ENCODE results near the gene RAVER1. TPM values are rescaled to one million over a fixed set of nuclear protein-coding genes. Genes with fewer than 3 reads are reported as not detected.

Gene RAVER1
- total and polyA plus RNA-seq, 9 of the 15 experiments (the other 6 are each of a cell fraction or from before 2014, with no cell fraction given) = 0.06 to 113 (median 7.0) TPM

GRCh38 chr19:10334588-10335351, 1.4 kb upstream of the RAVER1 start (continued):
- TF ChIP-seq MTF1 (CRISPR knock-in tag; IDR thresholded peaks at IDR 0.05; ENCODE audit: borderline replicate concordance) (no peak), SUPT5H (IDR thresholded peaks at IDR 0.05) (peak; percentile 72), ZNF408 (CRISPR knock-in tag; IDR thresholded peaks at IDR 0.05; ENCODE audit: low read depth) (no peak), MYC (IDR thresholded peaks at IDR 0.05; ENCODE audit: low read depth, low read length) (peak; percentile 81), MYC (CRISPR knock-in tag; IDR thresholded peaks at IDR 0.05; ENCODE audit: borderline replicate concordance, low read depth) (no peak), BRF1 (IDR thresholded peaks at IDR 0.05; ENCODE audit: borderline replicate concordance, extremely low read depth, insufficient read length) (no peak), NCOA2 (IDR thresholded peaks at IDR 0.05; ENCODE audit: partially characterized antibody in 2 of 2) (no peak), HMG20A (CRISPR knock-in tag; conservative IDR thresholded peaks at IDR 0.05) (no peak), HMBOX1 (IDR thresholded peaks at IDR 0.05) (no peak), SRSF3 (IDR thresholded peaks at IDR 0.05; ENCODE audit: insufficient read depth, low read length) (no peak), MXI1 (IDR thresholded peaks at IDR 0.05; ENCODE audit: low read depth, low read length) (peak; percentile 89), TCF7L2 (IDR thresholded peaks at IDR 0.05; ENCODE audit: low read depth, low read length) (no peak), XRCC4 (IDR thresholded peaks at IDR 0.05; ENCODE audit: extremely low read depth, insufficient read depth, insufficient read length) (no peak)
- TF ChIP-seq, protein P1, sequence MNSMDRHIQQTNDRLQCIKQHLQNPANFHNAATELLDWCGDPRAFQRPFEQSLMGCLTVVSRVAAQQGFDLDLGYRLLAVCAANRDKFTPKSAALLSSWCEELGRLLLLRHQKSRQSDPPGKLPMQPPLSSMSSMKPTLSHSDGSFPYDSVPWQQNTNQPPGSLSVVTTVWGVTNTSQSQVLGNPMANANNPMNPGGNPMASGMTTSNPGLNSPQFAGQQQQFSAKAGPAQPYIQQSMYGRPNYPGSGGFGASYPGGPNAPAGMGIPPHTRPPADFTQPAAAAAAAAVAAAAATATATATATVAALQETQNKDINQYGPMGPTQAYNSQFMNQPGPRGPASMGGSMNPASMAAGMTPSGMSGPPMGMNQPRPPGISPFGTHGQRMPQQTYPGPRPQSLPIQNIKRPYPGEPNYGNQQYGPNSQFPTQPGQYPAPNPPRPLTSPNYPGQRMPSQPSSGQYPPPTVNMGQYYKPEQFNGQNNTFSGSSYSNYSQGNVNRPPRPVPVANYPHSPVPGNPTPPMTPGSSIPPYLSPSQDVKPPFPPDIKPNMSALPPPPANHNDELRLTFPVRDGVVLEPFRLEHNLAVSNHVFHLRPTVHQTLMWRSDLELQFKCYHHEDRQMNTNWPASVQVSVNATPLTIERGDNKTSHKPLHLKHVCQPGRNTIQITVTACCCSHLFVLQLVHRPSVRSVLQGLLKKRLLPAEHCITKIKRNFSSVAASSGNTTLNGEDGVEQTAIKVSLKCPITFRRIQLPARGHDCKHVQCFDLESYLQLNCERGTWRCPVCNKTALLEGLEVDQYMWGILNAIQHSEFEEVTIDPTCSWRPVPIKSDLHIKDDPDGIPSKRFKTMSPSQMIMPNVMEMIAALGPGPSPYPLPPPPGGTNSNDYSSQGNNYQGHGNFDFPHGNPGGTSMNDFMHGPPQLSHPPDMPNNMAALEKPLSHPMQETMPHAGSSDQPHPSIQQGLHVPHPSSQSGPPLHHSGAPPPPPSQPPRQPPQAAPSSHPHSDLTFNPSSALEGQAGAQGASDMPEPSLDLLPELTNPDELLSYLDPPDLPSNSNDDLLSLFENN (IDR thresholded peaks at IDR 0.05; ENCODE audit: low read depth in 2 of 2, low read length in 2 of 2) = no peak
- TF ChIP-seq, protein P2, sequence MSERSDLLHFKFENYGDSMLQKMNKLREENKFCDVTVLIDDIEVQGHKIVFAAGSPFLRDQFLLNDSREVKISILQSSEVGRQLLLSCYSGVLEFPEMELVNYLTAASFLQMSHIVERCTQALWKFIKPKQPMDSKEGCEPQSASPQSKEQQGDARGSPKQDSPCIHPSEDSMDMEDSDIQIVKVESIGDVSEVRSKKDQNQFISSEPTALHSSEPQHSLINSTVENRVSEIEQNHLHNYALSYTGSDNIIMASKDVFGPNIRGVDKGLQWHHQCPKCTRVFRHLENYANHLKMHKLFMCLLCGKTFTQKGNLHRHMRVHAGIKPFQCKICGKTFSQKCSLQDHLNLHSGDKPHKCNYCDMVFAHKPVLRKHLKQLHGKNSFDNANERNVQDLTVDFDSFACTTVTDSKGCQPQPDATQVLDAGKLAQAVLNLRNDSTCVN (CRISPR knock-in tag; IDR thresholded peaks at IDR 0.05) = no peak
- TF ChIP-seq, protein P3, sequence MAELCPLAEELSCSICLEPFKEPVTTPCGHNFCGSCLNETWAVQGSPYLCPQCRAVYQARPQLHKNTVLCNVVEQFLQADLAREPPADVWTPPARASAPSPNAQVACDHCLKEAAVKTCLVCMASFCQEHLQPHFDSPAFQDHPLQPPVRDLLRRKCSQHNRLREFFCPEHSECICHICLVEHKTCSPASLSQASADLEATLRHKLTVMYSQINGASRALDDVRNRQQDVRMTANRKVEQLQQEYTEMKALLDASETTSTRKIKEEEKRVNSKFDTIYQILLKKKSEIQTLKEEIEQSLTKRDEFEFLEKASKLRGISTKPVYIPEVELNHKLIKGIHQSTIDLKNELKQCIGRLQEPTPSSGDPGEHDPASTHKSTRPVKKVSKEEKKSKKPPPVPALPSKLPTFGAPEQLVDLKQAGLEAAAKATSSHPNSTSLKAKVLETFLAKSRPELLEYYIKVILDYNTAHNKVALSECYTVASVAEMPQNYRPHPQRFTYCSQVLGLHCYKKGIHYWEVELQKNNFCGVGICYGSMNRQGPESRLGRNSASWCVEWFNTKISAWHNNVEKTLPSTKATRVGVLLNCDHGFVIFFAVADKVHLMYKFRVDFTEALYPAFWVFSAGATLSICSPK (IDR thresholded peaks at IDR 0.05; ENCODE audit: borderline replicate concordance) = no peak
- TF ChIP-seq, protein P4, sequence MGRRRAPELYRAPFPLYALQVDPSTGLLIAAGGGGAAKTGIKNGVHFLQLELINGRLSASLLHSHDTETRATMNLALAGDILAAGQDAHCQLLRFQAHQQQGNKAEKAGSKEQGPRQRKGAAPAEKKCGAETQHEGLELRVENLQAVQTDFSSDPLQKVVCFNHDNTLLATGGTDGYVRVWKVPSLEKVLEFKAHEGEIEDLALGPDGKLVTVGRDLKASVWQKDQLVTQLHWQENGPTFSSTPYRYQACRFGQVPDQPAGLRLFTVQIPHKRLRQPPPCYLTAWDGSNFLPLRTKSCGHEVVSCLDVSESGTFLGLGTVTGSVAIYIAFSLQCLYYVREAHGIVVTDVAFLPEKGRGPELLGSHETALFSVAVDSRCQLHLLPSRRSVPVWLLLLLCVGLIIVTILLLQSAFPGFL (CRISPR knock-in tag; IDR thresholded peaks at IDR 0.05) = no peak

All from K562 (cell line).